ENCODE data around the gene AIF1.
"Not testable (repeated sequence)": the region's sequence is repeated elsewhere in the genome, so short reads cannot be mapped to it uniquely, and the experiment has no call there.

The AIF1 gene

GRCh38 chr6:31580807-31581433, 34.1 kb upstream of the AIF1 start:
- ATAC-seq (peak; percentile 81), DNase-seq (peak; percentile 96)

DNA sequence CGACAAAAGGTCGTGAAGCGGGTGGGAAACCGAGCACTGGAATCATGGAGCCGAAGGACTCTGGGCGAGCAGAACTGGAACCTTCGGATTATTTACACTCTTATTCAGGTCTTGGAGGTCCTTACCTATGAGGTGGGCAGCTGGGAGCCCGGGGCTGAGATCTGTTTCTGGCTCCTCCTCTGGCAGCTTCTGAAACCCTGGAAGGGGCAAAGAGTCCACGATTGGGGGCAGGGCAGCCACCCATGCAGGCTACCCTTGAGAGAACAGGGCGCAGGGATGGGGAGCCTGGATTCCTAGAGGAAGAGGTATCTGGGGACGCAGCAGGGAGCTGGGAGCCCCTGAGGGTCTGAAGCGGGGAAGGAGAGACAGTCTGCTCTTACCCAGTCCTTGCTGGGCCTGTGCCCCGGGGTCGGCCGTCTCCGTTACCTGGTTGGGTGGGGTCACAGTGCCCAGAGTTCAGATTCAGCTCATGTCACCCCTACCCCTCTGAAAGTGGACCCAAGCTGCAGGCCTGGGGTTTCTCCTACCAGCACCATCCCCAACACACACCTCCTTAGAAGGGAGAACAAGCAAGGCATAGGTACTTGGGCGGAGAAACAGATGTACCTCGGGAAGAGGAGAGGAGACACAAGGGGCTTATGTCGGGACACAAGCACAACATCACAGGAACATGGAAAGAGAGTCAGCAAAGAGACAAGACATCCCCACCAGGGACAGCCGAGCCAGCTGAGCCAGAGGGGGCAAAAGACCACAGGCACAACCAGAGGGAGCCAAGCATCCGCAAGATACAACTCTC, 33.4 kb upstream of the AIF1 start:
- ATAC-seq: no peak
- DNase-seq: no peak

DNA sequence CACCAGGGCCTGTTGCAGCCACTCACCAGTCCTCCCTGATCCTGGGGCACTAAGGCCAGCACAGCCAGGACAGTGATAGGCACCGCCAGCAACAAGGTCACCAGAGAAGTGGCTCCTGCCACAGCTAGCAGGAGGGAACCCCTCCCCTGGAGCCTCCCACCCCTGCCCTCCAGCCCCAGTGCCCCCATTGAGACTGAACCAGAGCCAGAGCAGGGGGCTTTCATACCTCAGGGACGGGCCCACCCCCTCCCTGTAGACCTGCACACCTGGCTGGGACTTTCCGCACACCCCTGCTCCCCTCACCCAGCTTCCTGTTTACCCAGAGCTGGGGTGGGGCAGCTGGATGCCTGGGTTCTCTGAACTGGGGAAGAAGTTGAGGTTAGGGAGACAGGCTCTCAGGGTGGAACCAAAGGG, 32.8 kb upstream of the AIF1 start, which contains the start of gene LTB:
Gene LTB, minus strand, starts transcription at position 195 of the 414 bp plus-strand sequence. Its CDS starts 7 bp downstream, at position 188.
- peak; percentile 55 for DNase-seq
- ATAC-seq: no peak

- DNase-seq (peak; percentile 49), ATAC-seq (peak; percentile 20)
These were observed 29.5 kb upstream of the AIF1 start for GRCh38 chr6:31585491-31585890.

- no peak for DNase-seq
- no peak for ATAC-seq
These were observed 29.0 kb upstream of the AIF1 start, which contains the start of gene LST1 for GRCh38 chr6:31586008-31586407. Gene LST1, plus strand, starts transcription at chr6:31586277. Its CDS starts 1,023 bp downstream, at chr6:31587300.

- DNase-seq (peak; percentile 48), ATAC-seq (peak; percentile 16)
These were observed 28.3 kb upstream of the AIF1 start for GRCh38 chr6:31586599-31587281.

GRCh38 chr6:31587791-31588777, 26.9 kb upstream of the AIF1 start:
- DNase-seq (no peak), ATAC-seq (peak; percentile 9)

GRCh38 chr6:31588871-31589650, 26.0 kb upstream of the AIF1 start:
- no peak for ATAC-seq
- DNase-seq: no peak

DNA sequence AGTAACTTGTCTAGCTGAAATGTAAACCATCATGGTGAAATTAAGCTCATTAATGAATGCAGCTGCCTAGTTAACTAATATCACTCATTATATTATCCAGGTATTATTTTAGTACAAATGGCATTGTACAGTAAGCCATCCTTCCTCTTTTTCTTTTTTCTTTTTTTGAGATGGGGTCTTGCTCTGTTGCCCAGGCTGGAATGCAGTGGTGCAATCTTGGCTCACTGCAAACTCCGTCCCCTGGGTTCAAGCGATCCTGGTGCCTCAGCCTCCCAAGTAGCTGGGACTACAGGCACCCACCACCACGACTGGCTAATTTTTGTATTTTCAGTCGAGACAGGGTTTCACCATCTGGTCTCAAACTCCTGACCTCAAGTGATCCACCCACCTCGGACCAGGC, 24.3 kb upstream of the AIF1 start:
- not testable (repeated sequence) for DNase-seq, ATAC-seq

GRCh38 chr6:31592396-31592771, 22.6 kb upstream of the AIF1 start:
- DNase-seq (no peak), ATAC-seq (peak; percentile 12)

DNA sequence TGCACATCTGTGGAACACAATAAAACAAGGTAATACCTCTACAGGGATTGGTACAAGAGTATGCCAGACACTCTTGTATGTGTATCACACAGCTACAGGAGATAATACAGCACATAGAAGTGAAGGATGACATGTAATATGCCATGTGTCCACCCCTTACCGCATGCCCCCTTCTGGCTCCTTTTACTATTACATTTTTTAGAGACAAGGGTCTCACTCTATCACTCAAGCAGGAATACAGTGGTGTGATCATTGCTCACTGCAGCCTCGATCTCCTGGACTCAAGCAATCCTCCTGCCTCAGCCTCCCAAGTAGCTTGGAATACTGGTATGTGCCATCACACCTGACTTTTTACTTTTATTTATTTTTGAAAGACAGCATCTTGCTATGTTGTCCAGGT, 18.0 kb upstream of the AIF1 start:
- DNase-seq: no peak
- peak; percentile 60 for ATAC-seq

DNA sequence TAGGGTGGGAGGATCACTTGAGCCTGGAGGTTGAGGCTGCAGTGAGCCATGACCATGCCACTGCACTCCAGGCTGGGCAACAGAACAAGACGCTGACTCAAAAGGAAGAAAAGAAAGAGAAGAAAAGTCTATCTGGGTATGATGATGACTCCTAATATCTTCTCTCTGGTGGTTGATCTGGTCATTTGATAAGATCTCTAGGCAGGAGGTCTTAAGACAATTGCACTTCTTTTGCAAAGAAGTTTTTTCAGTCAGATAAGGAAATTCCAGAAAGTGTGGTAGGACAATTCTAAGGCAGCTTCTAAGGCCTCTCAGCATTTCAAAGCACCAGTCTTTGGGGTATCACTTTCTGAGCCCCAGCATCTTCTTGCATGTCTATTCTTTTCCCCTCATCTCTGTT, 7.7 kb upstream of the AIF1 start:
- DNase-seq: no peak
- ATAC-seq: no peak

DNA sequence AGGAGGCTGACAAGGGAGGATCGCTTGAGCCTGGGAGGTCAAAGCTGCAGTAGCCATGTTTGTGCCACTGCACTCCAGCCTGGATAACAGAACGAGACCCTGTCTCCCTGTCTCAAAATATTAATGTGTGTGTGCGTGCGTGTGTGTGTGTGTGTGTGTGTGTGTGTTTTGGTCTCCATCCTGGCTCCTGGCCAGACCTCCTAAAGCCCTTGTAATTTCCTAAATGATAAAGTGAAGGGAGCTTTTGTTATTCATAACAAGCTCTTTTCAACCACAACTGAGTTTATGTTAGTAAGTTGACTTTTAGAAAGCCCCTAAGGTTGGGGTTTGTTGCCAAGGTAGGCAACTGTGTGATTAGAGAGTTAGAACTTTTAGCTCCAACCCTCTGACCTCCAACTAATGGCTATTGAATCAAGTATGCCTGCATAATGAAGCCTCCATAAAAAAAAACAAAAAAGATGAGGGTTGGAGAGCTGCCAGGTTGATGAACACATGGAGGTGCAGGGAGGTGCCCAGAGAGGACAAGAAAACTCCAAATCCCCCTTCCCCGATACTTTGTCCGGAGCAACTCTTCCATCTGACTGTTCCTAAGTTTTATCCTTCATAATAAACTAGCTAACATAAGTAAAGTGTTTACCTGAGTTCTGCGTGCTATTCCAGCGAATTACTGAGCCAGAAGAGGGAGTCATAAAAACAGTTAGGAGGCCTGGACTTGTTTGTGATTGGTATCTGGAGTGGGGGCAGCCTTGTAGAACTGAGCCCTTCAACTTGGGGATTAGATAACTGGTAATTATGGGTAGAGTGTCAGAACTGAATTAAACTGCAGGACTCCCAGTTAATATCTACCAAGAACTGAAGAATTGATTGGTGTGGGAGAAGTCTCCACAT, 5.3 kb upstream of the AIF1 start:
- ATAC-seq (no peak), DNase-seq (no peak)

DNA sequence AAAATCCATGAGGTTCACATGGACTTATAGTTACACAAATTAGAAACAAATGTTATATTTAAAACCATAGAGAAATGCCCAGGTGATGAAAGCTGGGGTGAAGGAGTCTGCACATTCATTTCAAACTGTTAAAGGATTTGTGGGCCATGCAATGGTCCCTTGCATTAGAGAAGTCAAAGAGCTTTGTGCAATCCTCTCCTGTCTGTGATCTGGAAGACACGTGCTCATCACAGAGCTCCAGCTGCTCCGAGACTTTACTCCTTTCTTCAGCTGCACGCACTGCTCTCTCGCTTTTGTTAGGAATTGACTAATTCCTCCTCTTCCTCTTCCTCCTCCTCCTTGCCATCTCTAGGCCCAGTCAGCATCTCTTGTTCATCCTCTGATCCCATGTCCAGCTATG, 4.1 kb upstream of the AIF1 start:
- no peak for DNase-seq
- ATAC-seq: no peak

- DNase-seq (no peak), ATAC-seq (no peak)
These were observed 887 bp upstream of the AIF1 start for GRCh38 chr6:31614075-31614619.

DNA sequence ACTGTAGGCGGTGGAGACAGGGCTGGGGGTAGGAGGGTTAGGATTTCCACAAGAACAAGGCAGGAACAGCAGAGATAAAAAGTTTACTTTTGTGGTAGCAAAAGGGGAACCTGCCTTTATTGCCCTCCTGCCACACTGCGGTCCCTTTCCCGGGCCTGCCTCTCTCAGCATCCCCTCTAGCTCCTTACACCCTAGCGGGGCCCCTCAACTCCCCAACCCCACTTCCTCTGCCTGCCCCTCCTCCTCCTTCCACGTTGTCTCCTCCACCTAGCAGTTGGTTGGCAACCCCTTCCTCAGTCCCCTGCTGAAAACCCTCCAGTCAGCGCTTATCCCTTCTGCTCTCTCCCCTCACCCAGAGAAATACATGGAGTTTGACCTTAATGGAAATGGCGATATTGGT, 714 bp downstream of the AIF1 start:
- no peak for ATAC-seq
- DNase-seq: peak; percentile 63

GRCh38 chr6:31617010-31617409, 2.0 kb downstream of the AIF1 start:
- no peak for DNase-seq

DNA sequence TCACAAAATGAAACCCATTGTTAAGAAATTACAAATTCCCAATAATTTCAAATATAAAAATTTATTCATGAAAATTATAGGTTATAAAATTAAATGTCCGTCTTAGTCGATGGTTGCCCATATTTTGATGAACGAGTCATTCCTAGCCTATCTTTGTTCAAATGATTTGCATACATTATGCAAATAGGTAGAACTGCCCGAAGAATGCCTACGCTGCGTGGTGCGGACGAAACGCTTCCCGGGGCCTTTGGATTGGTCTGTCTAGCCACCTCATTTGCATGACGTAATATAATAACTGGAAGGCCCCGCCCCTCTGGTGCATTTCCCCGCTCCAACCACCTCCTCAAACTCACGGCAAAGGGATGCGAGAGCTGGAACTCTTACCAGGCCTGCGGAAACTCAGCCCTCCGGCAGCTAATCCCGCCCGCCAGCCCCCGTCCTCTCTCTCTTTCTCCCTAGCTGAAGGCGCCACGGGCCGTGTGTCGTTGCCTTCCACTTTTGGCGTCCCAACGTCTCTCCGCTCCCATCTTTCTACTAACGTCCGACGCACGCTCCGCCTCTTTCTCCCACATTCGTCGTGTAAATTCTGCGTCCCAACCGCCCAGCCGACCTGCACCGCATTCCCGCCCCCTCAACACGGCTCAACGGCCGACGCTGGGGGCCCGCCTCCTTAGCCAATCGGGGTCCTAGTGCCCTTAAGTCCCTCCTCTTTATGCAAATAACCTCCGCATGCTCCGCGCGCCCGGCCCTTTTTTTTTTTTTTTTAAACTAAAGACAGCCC, 5.0 kb downstream of the AIF1 start:
- DNase-seq: peak; percentile 97
- peak; percentile 83 for ATAC-seq

More at GRCh38 chr6:31617010-31617409, 2.0 kb downstream of the AIF1 start:
- ATAC-seq: no peak

All from stimulated activated naive CD8-positive, alpha-beta T cell treated with anti-CD3 and anti-CD28 coated beads, Interleukin-15, Interleukin-2, amounts not matched to agents 100 U/mL and 50 U/mL, for 24 hours (primary cell).